Natural killer cell (primary cell): ENCODE measurements around the gene STX16. TPM values are rescaled to one million over a fixed set of nuclear protein-coding genes. Genes with fewer than 3 reads are reported as not detected.
A peak's percentile ranks its signal among the peaks of the same experiment; 100 is the strongest.

Experiments
- ATAC-seq, 3 donors: fragments of 150-1000 bp in 2 of 3; fragments of 200-7000 bp in 1 of 3; cut with Tn5 transposase; 1 replicate in 1 of 3; 2 replicates in 2 of 3; pipeline ENCODE4 v1.10.0; 2021; ENCODE audit warnings: mild to moderate bottlenecking in 2 of 3, moderate library complexity in 2 of 3
- DNase-seq, 2 donors: peaks; one replicate each; pipeline versions ENCODE4 v3.0.0 to v3.0.0-alpha.2; 2013 to 2021; ENCODE audit warnings: mixed read lengths in 1 of 2
- H3K27ac ChIP-seq: one replicate; pipeline ENCODE4 v1.5.1; 2013; ENCODE audit warnings: mild to moderate bottlenecking, low read length
- H3K27me3 ChIP-seq: one replicate; pipeline ENCODE4 v1.6.1; 2013; ENCODE audit warnings: low read length; ENCODE audit not compliant: control insufficient read depth, insufficient read depth
- H3K36me3 ChIP-seq: one replicate; pipeline ENCODE4 v1.6.1; 2013; ENCODE audit warnings: low read length; ENCODE audit not compliant: control insufficient read depth, insufficient read depth
- H3K4me1 ChIP-seq: one replicate; pipeline ENCODE4 v1.6.1; 2013; ENCODE audit warnings: low read length; ENCODE audit not compliant: control insufficient read depth, insufficient read depth
- H3K4me3 ChIP-seq: one replicate; pipeline ENCODE4 v1.5.1; 2013; ENCODE audit warnings: low read length
- H3K9me3 ChIP-seq: one replicate; pipeline ENCODE4 v1.6.1; 2013; ENCODE audit warnings: low read length; ENCODE audit not compliant: control insufficient read depth, insufficient read depth
- H3K27ac Mint-ChIP-seq, 2 donors: one replicate each; pipeline ENCODE4 v1.8.0; 2022; ENCODE audit warnings: mild to moderate bottlenecking in 2 of 2, mixed read lengths in 2 of 2, moderate library complexity in 1 of 2
- H3K27me3 Mint-ChIP-seq, 2 donors: one replicate each; pipeline ENCODE4 v1.8.0; 2022; ENCODE audit warnings: low read depth in 2 of 2, mixed read lengths in 2 of 2
- H3K36me3 Mint-ChIP-seq: one replicate; pipeline ENCODE4 v1.8.0; 2022; ENCODE audit warnings: mixed read lengths
- H3K4me1 Mint-ChIP-seq, 2 donors: one replicate each; pipeline ENCODE4 v1.8.0; 2022; ENCODE audit warnings: mixed read lengths in 2 of 2
- H3K4me3 Mint-ChIP-seq: one replicate; pipeline ENCODE4 v1.8.0; 2022; ENCODE audit warnings: mild to moderate bottlenecking, moderate library complexity, mixed read lengths
- H3K9me3 Mint-ChIP-seq, 2 donors: one replicate each; pipeline ENCODE4 v1.8.0; 2022; ENCODE audit warnings: mixed read lengths in 2 of 2
- CTCF ChIP-seq: fragments of 200-600 bp; IDR thresholded peaks from one replicate; pipeline ENCODE4 v1.8.0; 2022; ENCODE audit warnings: antibody characterized with exemption
- WGBS: methylation state at CpG from one replicate; pipeline ENCODE4 v1.1.7; 2013; ENCODE audit warnings: missing lambda C conversion rate; ENCODE audit not compliant: insufficient coverage; 5-methylcytosine and 5-hydroxymethylcytosine counted together
- intact Hi-C: fragments of 100-400 bp; cut with micrococcal nuclease; formaldehyde crosslinking; loops from one replicate; pipeline ENCODE4 v1.14.2; 2022
- total RNA-seq, 4 donors: library from RNA; stranded (reverse); fragments of 120-200 nt in 1 of 4; gene quantifications; one replicate each; pipeline versions ENCODE4 v1.2.3 to v1.2.4, GENCODE V29; 2013 to 2022

Gene STX16
- total RNA-seq, 3 donors from 2014 or later (not counting 1 experiment from before 2014, with no cell fraction given), result 136 to 146 (median 143) TPM

GRCh38 chr20:58715801-58716475 is 64.9 kb downstream of the STX16 start:
- TF ChIP-seq CTCF, result no peak
- no peaks in the 10 kb centered on the region for H3K9me3 ChIP-seq
- no peaks in the 10 kb centered on the region for H3K4me1 ChIP-seq
- Mint-ChIP-seq H3K4me3 (no peak overlapping the region), H3K4me1 (no peaks in the 10 kb centered on the region), H3K27ac (no peak overlapping the region), H3K36me3 (no peaks in the 10 kb centered on the region), H3K9me3 (no peaks in the 10 kb centered on the region), H3K27me3 (peaks cover 3 to 5% of the 10 kb centered on the region in 2 donors)
- no peaks in the 10 kb centered on the region for H3K27me3 ChIP-seq
- H3K27ac ChIP-seq, result no peak overlapping the region
- ATAC-seq (no peak), DNase-seq (peak in 1 of 2 donors; percentile 9)
- H3K4me3 ChIP-seq, result no peak overlapping the region
- intact Hi-C loops, result no loop called here
- H3K36me3 ChIP-seq, result no peaks in the 10 kb centered on the region
- WGBS, result 95% methylated on average over 18 of the region's 18 CpGs

GRCh38 chr20:58716476-58717277 is 65.6 kb downstream of the STX16 start:
- no peaks in the 10 kb centered on the region for H3K9me3 Mint-ChIP-seq
- H3K36me3 Mint-ChIP-seq, result no peaks in the 10 kb centered on the region
- H3K27ac ChIP-seq, result no peak overlapping the region
- no peaks in the 10 kb centered on the region for H3K9me3 ChIP-seq
- H3K4me1 ChIP-seq, result no peaks in the 10 kb centered on the region
- no peak overlapping the region for H3K4me3 Mint-ChIP-seq
- 94% methylated on average over 23 of the region's 23 CpGs for WGBS
- H3K4me3 ChIP-seq, result no peak overlapping the region
- no peak overlapping the region for H3K27ac Mint-ChIP-seq
- no peak for ATAC-seq
- H3K27me3 ChIP-seq, result no peaks in the 10 kb centered on the region
- intact Hi-C loops, result no loop called here
- H3K36me3 ChIP-seq, result no peaks in the 10 kb centered on the region
- peak in 1 of 2 donors; percentile 11 for DNase-seq
- TF ChIP-seq CTCF, result no peak
- no peaks in the 10 kb centered on the region for H3K4me1 Mint-ChIP-seq
- H3K27me3 Mint-ChIP-seq, result peaks cover 7 to 9% of the 10 kb centered on the region in 2 donors

GRCh38 chr20:58717278-58718091 is 66.4 kb downstream of the STX16 start:
- Mint-ChIP-seq H3K4me1 (no peaks in the 10 kb centered on the region), H3K27me3 (peaks cover 9 to 12% of the 10 kb centered on the region in 2 donors), H3K9me3 (no peaks in the 10 kb centered on the region), H3K36me3 (no peaks in the 10 kb centered on the region), H3K4me3 (no peak overlapping the region), H3K27ac (no peak overlapping the region)
- DNase-seq, result peak in 1 of 2 donors; percentile 13
- ATAC-seq, result no peak
- Histone ChIP-seq H3K27ac (no peak overlapping the region), H3K4me3 (no peak overlapping the region), H3K36me3 (no peaks in the 10 kb centered on the region), H3K4me1 (no peaks in the 10 kb centered on the region), H3K9me3 (no peaks in the 10 kb centered on the region), H3K27me3 (peaks cover 5% of the 10 kb centered on the region)
- intact Hi-C loops, result no loop called here
- no peak for TF ChIP-seq CTCF
- 89% methylated on average over 20 of the region's 23 CpGs for WGBS
